ENCODE data around the gene CATSPER1. TPM values are rescaled to one million over a fixed set of nuclear protein-coding genes. Genes with fewer than 3 reads are reported as not detected.

CATSPER1 gene
- total and polyA plus RNA-seq, 2 of the 13 experiments (the other 11 are each of a cell fraction or from before 2014, with no cell fraction given) = 0.17 TPM; not detected in 1

- ATAC-seq = no peak
- TF ChIP-seq ZFP90 (CRISPR knock-in tag; IDR thresholded peaks at IDR 0.05; ENCODE audit: borderline replicate concordance) (no peak), RXRB (CRISPR knock-in tag; IDR thresholded peaks at IDR 0.05; ENCODE audit: borderline replicate concordance) (no peak), NKX3-1 (CRISPR knock-in tag; IDR thresholded peaks at IDR 0.05) (no peak), ZBTB10 (CRISPR knock-in tag; IDR thresholded peaks at IDR 0.05; ENCODE audit: borderline replicate concordance) (no peak), RFX3 (CRISPR knock-in tag; IDR thresholded peaks at IDR 0.05) (no peak), ZMAT5 (CRISPR knock-in tag; IDR thresholded peaks at IDR 0.05; ENCODE audit: borderline replicate concordance, low read depth) (no peak), FIP1L1 (IDR thresholded peaks at IDR 0.05; ENCODE audit: borderline replicate concordance, insufficient read depth, low read depth, low read length) (no peak), ZNF891 (CRISPR knock-in tag; IDR thresholded peaks at IDR 0.05) (no peak), SRSF1 (optimal IDR thresholded peaks at IDR 0.05; ENCODE audit: low read depth, low read length) (no peak), EEA1 (CRISPR knock-in tag; IDR thresholded peaks at IDR 0.05; ENCODE audit: borderline replicate concordance) (no peak), MAFF (IDR thresholded peaks at IDR 0.05; ENCODE audit: low read depth, low read length) (no peak), ZNF33B (CRISPR knock-in tag; IDR thresholded peaks at IDR 0.05) (no peak), ZNF414 (CRISPR knock-in tag; IDR thresholded peaks at IDR 0.05) (no peak), PLRG1 (conservative IDR thresholded peaks at IDR 0.05) (no peak), ZNF225 (CRISPR knock-in tag; IDR thresholded peaks at IDR 0.05) (no peak), IKZF5 (CRISPR knock-in tag; IDR thresholded peaks at IDR 0.05) (no peak)
- no peak overlapping the region for H3K27ac ChIP-seq (ENCODE audit: extremely low read length, insufficient read depth, low read length)
- H3K4me2 ChIP-seq (ENCODE audit: low read depth, low read length) = no peak overlapping the region
- no peak for DNase-seq (ENCODE audit: low spot score)
- no peaks in the 10 kb centered on the region for H3K79me2 ChIP-seq (ENCODE audit: insufficient read depth, low read length)
- intact Hi-C loops (cut with micrococcal nuclease; ENCODE audit: unreplicated experiment) (no loop called here), in situ Hi-C loops (cut with HindIII; ENCODE audit: extremely low pct_ligation_motif_present, low pct_unique_long_range_greater_than_20kb) (no loop called here)
- H3K9me3 ChIP-seq (ENCODE audit: low read length) = no peaks in the 10 kb centered on the region
- ChIA-PET CTCF (ENCODE audit: low intra/inter-chr PET ratio, low total read pairs) (no interaction called here), POLR2A (interaction anchor here (1.0 to 1.1 kb wide), 2 partner anchors 132 to 280 kb away, joined by 3 read pairs; partner anchors contain the start of gene KAT5)
- 81% methylated on average over 5 of the region's 5 CpGs for WGBS (ENCODE audit: low lambda C conversion rate)
- no peaks in the 10 kb centered on the region for H4K20me1 ChIP-seq (ENCODE audit: insufficient read depth, low read length)
- no peak for FAIRE-seq
- no peak overlapping the region for H3K4me3 ChIP-seq (replicated peaks in 1 of 3; ENCODE audit: insufficient read depth in 1 of 3, low read depth in 2 of 3, low read length in 3 of 3)
- H3K9ac ChIP-seq (ENCODE audit: insufficient read depth, low read depth, low read length) = no peak overlapping the region
- no TSS peak for BruUV-seq (replicated peaks)
- H3K4me1 ChIP-seq (ENCODE audit: insufficient read depth, low read length) = no peaks in the 10 kb centered on the region
- H3K27me3 ChIP-seq (ENCODE audit: control insufficient read depth in 1 of 2, insufficient read depth in 2 of 2, low read length in 2 of 2) = no peaks in the 10 kb centered on the region
- H3K36me3 ChIP-seq (replicated peaks in 1 of 2; ENCODE audit: control insufficient read depth in 1 of 2, insufficient read depth in 2 of 2, low read length in 2 of 2) = no peaks in the 10 kb centered on the region
- no peak overlapping the region for H2AFZ ChIP-seq (ENCODE audit: low read length)
Observed at GRCh38 chr11:65992056-65992455, 34.2 kb downstream of the CATSPER1 start.
